RWPE2 (cell line): Measurements from ENCODE around the gene HPS4.

ENCODE experiments used
- ATAC-seq: fragments of 200-7000 bp; cut with Tn5 transposase; 3 replicates; pipeline ENCODE4 v1.9.1; 2021; ENCODE audit warnings: low read depth
- DNase-seq: peaks from one replicate; pipeline ENCODE4 v3.0.0-alpha.2; 2020; ENCODE audit warnings: low spot score
- H3K27ac ChIP-seq: fragments of 450-650 bp; 2 replicates; pipeline ENCODE4 v1.5.1; 2017; ENCODE audit warnings: mild to moderate bottlenecking; ENCODE audit not compliant: poor library complexity, severe bottlenecking
- H3K27me3 ChIP-seq: fragments of 250-450 bp; sonication (Bioruptor Pico); 2 replicates; pipeline ENCODE4 v1.5.1; 2021; ENCODE audit warnings: mild to moderate bottlenecking, moderate library complexity; ENCODE audit not compliant: insufficient read depth, poor library complexity, severe bottlenecking
- H3K36me3 ChIP-seq: fragments of 250-450 bp; sonication (Bioruptor Pico); 2 replicates; pipeline ENCODE4 v1.5.1; 2020; ENCODE audit warnings: low read depth, mild to moderate bottlenecking, moderate library complexity
- H3K4me1 ChIP-seq: fragments of 250-450 bp; sonication (Bioruptor Pico); 2 replicates; pipeline ENCODE4 v1.5.1; 2021; ENCODE audit warnings: mild to moderate bottlenecking, moderate library complexity; ENCODE audit not compliant: insufficient read depth, poor library complexity, severe bottlenecking
- H3K4me3 ChIP-seq: fragments of 250-450 bp; sonication (Bioruptor Pico); 2 replicates; pipeline ENCODE4 v1.5.1; 2021; ENCODE audit warnings: mild to moderate bottlenecking, moderate library complexity; ENCODE audit not compliant: severe bottlenecking
- H3K9me3 ChIP-seq: fragments of 250-450 bp; sonication (Bioruptor Pico); 2 replicates; pipeline ENCODE4 v1.5.1; 2021; ENCODE audit warnings: mild to moderate bottlenecking, moderate library complexity; ENCODE audit not compliant: severe bottlenecking
- TF ChIP-seq, protein P1 (sequence below): fragments of 450-650 bp; IDR thresholded peaks from one replicate; pipeline ENCODE4 v1.5.1; 2017; ENCODE audit warnings: mild to moderate bottlenecking, moderate library complexity; ENCODE audit not compliant: poor library complexity, severe bottlenecking

The HPS4 gene

DNA sequence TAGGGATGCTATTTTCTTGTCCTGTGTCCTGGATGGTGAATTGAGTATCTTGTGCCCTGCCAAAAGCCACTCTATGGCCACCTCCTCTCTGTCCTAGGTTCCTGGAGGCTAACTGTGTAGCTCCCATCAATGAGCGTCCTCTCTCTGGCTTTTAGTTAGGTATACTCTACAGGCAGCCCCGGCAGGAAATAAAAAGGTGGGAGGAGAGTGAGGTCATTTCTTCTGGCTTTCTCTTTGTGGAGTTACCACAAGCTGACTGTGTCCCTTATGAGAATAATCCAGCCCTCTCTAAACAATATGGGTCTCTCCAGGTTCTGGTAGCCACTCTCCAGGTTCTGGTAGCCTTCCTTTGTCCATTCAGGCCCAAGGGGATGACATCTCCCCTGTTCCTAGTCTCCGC, 66.2 kb downstream of the HPS4 start:
- no peak overlapping the region for H3K4me3 ChIP-seq
- 0 out of 3 replicates have a peak, but pooled peaks have one; percentile 5 for ATAC-seq
- no peaks in the 10 kb centered on the region for H3K36me3 ChIP-seq
- no peaks in the 10 kb centered on the region for H3K9me3 ChIP-seq
- TF ChIP-seq, protein P1, sequence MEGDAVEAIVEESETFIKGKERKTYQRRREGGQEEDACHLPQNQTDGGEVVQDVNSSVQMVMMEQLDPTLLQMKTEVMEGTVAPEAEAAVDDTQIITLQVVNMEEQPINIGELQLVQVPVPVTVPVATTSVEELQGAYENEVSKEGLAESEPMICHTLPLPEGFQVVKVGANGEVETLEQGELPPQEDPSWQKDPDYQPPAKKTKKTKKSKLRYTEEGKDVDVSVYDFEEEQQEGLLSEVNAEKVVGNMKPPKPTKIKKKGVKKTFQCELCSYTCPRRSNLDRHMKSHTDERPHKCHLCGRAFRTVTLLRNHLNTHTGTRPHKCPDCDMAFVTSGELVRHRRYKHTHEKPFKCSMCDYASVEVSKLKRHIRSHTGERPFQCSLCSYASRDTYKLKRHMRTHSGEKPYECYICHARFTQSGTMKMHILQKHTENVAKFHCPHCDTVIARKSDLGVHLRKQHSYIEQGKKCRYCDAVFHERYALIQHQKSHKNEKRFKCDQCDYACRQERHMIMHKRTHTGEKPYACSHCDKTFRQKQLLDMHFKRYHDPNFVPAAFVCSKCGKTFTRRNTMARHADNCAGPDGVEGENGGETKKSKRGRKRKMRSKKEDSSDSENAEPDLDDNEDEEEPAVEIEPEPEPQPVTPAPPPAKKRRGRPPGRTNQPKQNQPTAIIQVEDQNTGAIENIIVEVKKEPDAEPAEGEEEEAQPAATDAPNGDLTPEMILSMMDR: no peak
- no peak for DNase-seq
- H3K4me1 ChIP-seq: peaks cover 20% of the 10 kb centered on the region
- no peaks in the 10 kb centered on the region for H3K27me3 ChIP-seq
- peak overlapping the region; percentile 92 for H3K27ac ChIP-seq

DNA sequence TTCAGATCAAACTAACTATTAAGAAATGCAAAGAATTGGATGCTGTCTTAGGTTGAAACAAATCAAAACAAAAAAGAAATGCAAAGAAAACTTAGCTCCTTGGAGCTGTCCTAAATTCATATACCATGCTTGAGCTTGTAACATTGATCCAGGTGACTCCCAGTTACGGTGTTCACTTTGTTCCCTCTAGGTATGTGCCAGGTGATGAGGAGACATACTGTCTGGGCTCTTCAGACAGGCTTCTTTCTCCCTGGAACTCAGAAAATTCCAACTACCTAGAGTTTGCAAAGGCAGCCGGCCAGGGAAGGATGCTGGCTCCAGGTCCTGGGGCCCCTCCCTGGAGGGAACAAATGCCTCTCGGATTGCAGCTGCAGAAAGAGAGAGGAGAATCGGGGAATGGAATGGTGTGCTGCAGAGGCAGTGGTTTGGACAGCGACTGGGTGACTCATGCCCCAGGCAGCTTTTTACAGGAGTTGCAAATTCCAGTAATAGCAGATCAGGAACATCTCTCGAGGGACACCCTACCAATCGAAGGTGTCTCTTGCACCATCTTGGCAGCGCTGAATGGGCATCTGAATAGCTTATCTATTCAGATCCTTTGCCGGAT, 66.8 kb downstream of the HPS4 start:
- H3K36me3 ChIP-seq: no peaks in the 10 kb centered on the region
- ATAC-seq (peak; percentile 96), DNase-seq (peak; percentile 85)
- H3K27ac ChIP-seq: peak overlapping the region; percentile 92
- no peaks in the 10 kb centered on the region for H3K9me3 ChIP-seq
- H3K4me3 ChIP-seq: no peak overlapping the region
- H3K27me3 ChIP-seq: no peaks in the 10 kb centered on the region
- peaks cover 20% of the 10 kb centered on the region for H3K4me1 ChIP-seq
- TF ChIP-seq, protein P1: no peak

DNA sequence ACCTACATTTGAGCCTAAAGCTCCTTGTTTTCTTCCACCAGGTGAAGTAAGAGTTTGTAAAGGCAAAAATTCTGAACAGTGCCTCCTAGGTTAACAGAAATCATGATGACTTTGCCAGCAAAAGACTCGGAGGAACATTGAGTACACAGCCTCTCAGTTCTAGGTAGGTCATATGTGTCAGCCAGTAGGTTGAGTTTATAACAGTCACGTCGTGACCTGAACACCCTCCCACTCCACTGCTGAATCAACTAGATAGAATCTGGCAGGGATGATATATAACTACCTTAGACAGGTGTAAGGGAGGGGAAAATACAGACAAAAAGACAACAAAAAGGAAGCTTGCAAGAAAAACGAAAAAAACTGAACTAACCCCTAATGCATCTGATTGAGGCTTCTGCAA, 67.3 kb downstream of the HPS4 start:
- ATAC-seq: peak; percentile 56
- no peaks in the 10 kb centered on the region for H3K27me3 ChIP-seq
- no peak for DNase-seq
- TF ChIP-seq, protein P1: no peak
- H3K4me1 ChIP-seq: peaks cover 20% of the 10 kb centered on the region
- no peak overlapping the region for H3K4me3 ChIP-seq
- no peaks in the 10 kb centered on the region for H3K36me3 ChIP-seq
- no peaks in the 10 kb centered on the region for H3K9me3 ChIP-seq
- H3K27ac ChIP-seq: peak overlapping the region; percentile 92

DNA sequence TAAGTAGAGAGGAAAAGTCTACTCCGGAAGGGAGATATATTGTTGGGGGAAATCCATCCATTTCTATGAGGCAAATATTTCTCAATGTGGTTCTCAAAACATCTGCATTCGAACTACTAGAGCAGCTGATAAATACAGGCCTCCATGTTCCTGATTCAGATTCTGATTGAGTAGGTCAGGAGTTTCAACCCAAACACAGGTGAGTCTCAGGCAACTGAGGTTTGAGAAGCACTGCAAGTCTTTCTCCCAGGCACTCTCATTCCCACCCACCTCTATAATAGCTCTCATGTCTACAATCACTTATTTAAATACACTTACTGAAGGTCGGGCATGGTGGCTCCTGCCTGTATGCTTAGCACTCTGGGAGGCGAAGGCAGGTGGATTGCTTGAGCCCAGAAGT, 69.2 kb downstream of the HPS4 start:
- H3K9me3 ChIP-seq: no peaks in the 10 kb centered on the region
- H3K27me3 ChIP-seq: no peaks in the 10 kb centered on the region
- H3K4me1 ChIP-seq: peaks cover 20% of the 10 kb centered on the region
- H3K4me3 ChIP-seq: no peak overlapping the region
- DNase-seq (no peak), ATAC-seq (no peak)
- no peaks in the 10 kb centered on the region for H3K36me3 ChIP-seq
- TF ChIP-seq, protein P1: no peak
- H3K27ac ChIP-seq: no peak overlapping the region

DNA sequence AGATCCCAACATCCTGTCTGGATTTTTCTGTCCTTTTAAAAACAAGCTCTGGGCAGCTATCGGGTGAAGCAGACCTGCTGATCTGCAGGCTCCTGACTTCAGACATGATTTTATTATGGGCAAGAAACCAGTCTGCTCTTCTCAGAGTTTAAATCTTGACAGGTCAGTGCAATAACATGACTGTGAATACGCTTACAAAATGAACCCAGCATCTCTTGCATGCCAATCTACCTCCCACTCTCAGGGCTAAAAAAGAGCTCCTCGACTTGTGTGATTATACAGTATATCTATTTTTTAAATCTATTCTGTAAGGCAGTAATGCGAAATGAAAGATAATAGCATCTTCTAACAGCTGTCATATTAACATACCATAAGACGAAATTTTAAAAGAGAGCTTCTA, 73.2 kb downstream of the HPS4 start:
- DNase-seq (no peak), ATAC-seq (no peak)
- no peaks in the 10 kb centered on the region for H3K36me3 ChIP-seq
- no peak overlapping the region for H3K27ac ChIP-seq
- TF ChIP-seq, protein P1: no peak
- no peaks in the 10 kb centered on the region for H3K27me3 ChIP-seq
- H3K9me3 ChIP-seq: no peaks in the 10 kb centered on the region
- no peak overlapping the region for H3K4me3 ChIP-seq
- H3K4me1 ChIP-seq: no peaks in the 10 kb centered on the region
